Body of pancreas (tissue), 4 donors: ENCODE results near the gene MUC6. TPM values are rescaled to one million over a fixed set of nuclear protein-coding genes. Genes with fewer than 3 reads are reported as not detected.

ENCODE experiments used
- ATAC-seq: fragments of 150-250 bp; one replicate; pipeline ENCODE4 v1.9.1; 2016
- DNase-seq, 4 donors: peaks; one replicate each; pipeline ENCODE4 v3.0.0-alpha.2; 2019
- H3K27ac ChIP-seq, 4 donors: fragments of 200-600 bp; sonication (generic); 1 replicate in 3 of 4; 2 replicates in 1 of 4; pipeline versions ENCODE4 v1.5.1 to v1.6.1; 2016 to 2019; ENCODE audit warnings: mild to moderate bottlenecking in 1 of 4, mixed read lengths in 1 of 4, moderate library complexity in 1 of 4
- H3K27me3 ChIP-seq, 2 donors: fragments of 200-600 bp; sonication (generic); one replicate each; pipeline ENCODE4 v1.6.0; 2016; ENCODE audit warnings: mild to moderate bottlenecking in 1 of 2
- H3K36me3 ChIP-seq, 2 donors: fragments of 200-600 bp; sonication (generic); replicated peaks in 1 of 2; 2 replicates each; pipeline ENCODE4 v1.5.1; 2016; ENCODE audit warnings: low read depth in 2 of 2; ENCODE audit not compliant: insufficient read depth in 1 of 2
- H3K4me1 ChIP-seq: fragments of 200-600 bp; sonication (generic); one replicate; pipeline ENCODE4 v1.6.0; 2016
- H3K4me3 ChIP-seq, 2 donors: fragments of 200-600 bp; sonication (generic); 1 replicate in 1 of 2; 2 replicates in 1 of 2; pipeline ENCODE4 v1.5.1; 2016 to 2019
- H3K9me3 ChIP-seq, 3 donors: fragments of 200-600 bp; sonication (generic); 1 replicate in 2 of 3; 2 replicates in 1 of 3; pipeline ENCODE4 v1.5.1; 2016
- POLR2A ChIP-seq, 3 donors: fragments of 450-650 bp; IDR thresholded peaks; one replicate each; pipeline ENCODE4 v1.6.1; 2016; ENCODE audit warnings: antibody characterized with exemption in 3 of 3, mild to moderate bottlenecking in 2 of 3
- WGBS, 2 donors: methylation state at CpG; one replicate each; pipeline ENCODE4 v1.1.5; 2017; 5-methylcytosine and 5-hydroxymethylcytosine counted together
- intact Hi-C: fragments of 100-400 bp; cut with DNase I; formaldehyde crosslinking; loops from one replicate; pipeline ENCODE4 v1.15.1; 2023
- total RNA-seq, 2 donors: library from RNA; depleted of rRNA; stranded (reverse); fragments of >200 nt; gene quantifications; one replicate each; pipeline ENCODE4 v1.1.0, GENCODE V29; 2016
- TF ChIP-seq, protein P1 (sequence below), 7 experiments: fragments of 450-650 bp in 4 of 7; fragments of 200-600 bp in 3 of 7; sonication (generic) in 3 of 7; IDR thresholded peaks; one replicate each; pipeline ENCODE4 v1.5.1; 2016 to 2019; ENCODE audit warnings: antibody characterized with exemption in 7 of 7

MUC6 gene
- total RNA-seq, 2 donors from 2014 or later, result 101 to 194 TPM

DNA sequence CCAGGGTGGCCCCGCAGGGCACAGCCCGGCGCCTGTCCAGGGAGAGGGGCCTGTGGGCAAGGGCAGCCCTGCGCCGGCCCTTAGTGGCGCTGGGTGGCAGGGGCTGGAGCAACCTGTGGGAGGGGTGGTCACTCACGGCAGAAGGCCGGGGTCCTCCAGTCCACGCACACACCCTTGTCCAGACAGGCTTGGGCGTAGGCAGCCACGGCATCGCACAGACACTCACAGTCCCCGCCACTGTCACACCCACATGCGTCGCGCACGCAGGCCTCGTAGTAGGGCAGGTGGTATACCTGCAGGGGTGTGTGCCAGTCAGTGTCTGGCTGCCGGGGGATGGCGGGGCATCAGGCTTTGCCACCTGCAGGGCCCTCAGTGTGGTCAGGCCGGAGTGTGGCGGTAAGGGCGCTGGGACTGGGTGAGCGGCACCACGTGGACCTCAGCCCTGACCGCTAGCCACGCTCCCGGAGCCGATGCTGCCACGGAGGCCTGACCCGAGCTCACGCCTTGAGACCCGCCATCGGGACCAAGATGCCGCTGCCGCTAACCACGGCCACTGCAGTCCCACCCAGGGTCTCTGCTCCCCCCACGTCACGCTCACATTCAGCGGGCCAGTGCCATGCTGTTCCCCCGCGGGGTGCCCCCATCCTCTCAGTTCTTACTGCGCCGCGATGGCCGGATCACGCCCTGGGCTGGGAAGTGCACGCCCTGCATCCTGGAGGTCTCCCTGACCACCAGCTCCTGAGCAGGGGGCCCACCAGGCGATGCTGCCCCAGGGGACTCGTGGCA is 12.5 kb downstream of the MUC6 start:
- no peaks in the 10 kb centered on the region for H3K27me3 ChIP-seq
- no peak for DNase-seq
- WGBS, 2 donors, result 92 to 93% methylated on average over 16 to 38 of the region's 50 CpGs

DNA sequence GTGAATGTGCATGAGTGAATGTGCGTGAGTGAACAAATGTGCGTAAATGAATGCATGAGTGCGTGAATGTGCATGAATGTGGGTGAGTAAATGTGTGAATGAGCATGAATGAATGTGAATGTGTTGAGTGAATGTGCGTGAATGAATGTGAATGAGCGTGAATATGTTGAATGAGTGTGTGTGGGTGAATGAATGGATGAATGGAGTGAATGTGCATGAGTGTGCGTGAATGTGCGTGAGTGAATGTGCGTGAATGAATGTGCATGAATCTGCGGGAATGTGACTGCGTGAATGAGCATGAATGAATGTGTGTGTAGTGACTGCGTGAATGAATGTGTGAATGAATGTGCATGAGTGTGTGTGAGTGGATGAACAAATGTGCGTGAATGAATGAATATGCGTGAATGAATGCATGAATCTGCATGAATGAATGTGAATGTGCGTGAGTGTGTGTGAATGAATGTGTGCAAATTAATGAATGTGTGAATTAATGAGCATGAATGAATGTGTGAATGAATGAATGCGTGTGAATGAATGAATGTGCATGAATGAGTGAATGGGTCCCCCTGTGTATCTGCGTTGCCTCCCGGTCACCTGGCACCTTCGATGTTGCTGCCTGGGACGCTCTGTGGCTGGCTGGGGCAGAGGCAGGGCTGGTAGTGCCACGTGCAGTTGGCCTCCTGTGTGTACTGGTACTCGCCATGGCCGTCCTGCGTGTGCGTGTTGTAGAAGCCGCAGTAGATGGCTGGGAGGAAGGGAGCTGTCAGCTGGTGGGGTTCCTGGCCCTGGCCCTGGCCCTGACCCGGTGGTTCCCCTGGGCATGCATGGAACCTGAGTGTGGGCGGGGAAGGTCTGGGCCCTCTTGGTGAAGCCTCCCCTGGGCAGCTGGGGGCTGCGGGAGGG is 13.4 kb downstream of the MUC6 start:
- TF ChIP-seq, protein P1, sequence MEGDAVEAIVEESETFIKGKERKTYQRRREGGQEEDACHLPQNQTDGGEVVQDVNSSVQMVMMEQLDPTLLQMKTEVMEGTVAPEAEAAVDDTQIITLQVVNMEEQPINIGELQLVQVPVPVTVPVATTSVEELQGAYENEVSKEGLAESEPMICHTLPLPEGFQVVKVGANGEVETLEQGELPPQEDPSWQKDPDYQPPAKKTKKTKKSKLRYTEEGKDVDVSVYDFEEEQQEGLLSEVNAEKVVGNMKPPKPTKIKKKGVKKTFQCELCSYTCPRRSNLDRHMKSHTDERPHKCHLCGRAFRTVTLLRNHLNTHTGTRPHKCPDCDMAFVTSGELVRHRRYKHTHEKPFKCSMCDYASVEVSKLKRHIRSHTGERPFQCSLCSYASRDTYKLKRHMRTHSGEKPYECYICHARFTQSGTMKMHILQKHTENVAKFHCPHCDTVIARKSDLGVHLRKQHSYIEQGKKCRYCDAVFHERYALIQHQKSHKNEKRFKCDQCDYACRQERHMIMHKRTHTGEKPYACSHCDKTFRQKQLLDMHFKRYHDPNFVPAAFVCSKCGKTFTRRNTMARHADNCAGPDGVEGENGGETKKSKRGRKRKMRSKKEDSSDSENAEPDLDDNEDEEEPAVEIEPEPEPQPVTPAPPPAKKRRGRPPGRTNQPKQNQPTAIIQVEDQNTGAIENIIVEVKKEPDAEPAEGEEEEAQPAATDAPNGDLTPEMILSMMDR (IDR thresholded peaks at IDR 0.05), result no peak
- TF ChIP-seq POLR2A (IDR thresholded peaks at IDR 0.05), result no peak
- Histone ChIP-seq H3K27me3 (no peaks in the 10 kb centered on the region), H3K4me3 (no peak overlapping the region), H3K36me3 (peaks cover 0 to 3% of the 10 kb centered on the region in 2 donors), H3K4me1 (no peaks in the 10 kb centered on the region), H3K27ac (no peak overlapping the region), H3K9me3 (no peaks in the 10 kb centered on the region)
- WGBS, 2 donors, result 93% methylated on average over 27 of the region's 28 CpGs
- ATAC-seq (no peak), DNase-seq (no peak)
- intact Hi-C loops, result no loop called here

More for the DNA sequence above, 12.5 kb downstream of the MUC6 start:
- TF ChIP-seq POLR2A (IDR thresholded peaks at IDR 0.05), result no peak
- TF ChIP-seq, protein P1 (IDR thresholded peaks at IDR 0.05), result no peak
- Histone ChIP-seq H3K36me3 (peaks cover 0 to 3% of the 10 kb centered on the region in 2 donors), H3K27ac (no peak overlapping the region), H3K9me3 (no peaks in the 10 kb centered on the region), H3K4me3 (no peak overlapping the region), H3K4me1 (no peaks in the 10 kb centered on the region)
- intact Hi-C loops, result no loop called here
- no peak for ATAC-seq

DNA sequence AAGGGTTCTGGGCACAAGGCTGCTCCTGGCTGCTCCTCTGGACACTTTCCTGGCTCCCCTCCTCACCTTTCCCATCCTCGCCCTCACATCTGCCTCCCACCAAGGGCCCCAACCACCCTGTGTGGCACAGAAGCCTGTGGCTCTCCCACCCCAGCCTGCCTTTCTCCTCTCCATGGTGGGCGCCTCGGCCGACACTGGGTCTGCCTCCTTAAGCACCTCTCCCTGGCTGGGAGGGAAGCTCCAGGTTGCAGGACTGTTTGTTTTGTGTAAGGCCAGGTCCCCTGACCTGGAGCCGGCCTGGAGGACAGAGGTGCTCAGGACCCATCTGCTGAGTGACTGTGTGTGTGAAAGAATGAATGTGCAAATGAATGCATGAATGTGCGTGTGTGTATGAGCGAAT is 14.1 kb downstream of the MUC6 start:
- no peak for ATAC-seq
- H3K36me3 ChIP-seq, result peaks cover 0 to 3% of the 10 kb centered on the region in 2 donors
- no peaks in the 10 kb centered on the region for H3K9me3 ChIP-seq
- 94 to 96% methylated on average over 7 of the region's 7 CpGs for WGBS, 2 donors
- no peak overlapping the region for H3K27ac ChIP-seq
- no peak for DNase-seq
- no peaks in the 10 kb centered on the region for H3K4me1 ChIP-seq
- intact Hi-C loops, result no loop called here
- no peak overlapping the region for H3K4me3 ChIP-seq
- H3K27me3 ChIP-seq, result no peaks in the 10 kb centered on the region
- TF ChIP-seq POLR2A (IDR thresholded peaks at IDR 0.05), result no peak
- TF ChIP-seq, protein P1 (IDR thresholded peaks at IDR 0.05), result no peak

DNA sequence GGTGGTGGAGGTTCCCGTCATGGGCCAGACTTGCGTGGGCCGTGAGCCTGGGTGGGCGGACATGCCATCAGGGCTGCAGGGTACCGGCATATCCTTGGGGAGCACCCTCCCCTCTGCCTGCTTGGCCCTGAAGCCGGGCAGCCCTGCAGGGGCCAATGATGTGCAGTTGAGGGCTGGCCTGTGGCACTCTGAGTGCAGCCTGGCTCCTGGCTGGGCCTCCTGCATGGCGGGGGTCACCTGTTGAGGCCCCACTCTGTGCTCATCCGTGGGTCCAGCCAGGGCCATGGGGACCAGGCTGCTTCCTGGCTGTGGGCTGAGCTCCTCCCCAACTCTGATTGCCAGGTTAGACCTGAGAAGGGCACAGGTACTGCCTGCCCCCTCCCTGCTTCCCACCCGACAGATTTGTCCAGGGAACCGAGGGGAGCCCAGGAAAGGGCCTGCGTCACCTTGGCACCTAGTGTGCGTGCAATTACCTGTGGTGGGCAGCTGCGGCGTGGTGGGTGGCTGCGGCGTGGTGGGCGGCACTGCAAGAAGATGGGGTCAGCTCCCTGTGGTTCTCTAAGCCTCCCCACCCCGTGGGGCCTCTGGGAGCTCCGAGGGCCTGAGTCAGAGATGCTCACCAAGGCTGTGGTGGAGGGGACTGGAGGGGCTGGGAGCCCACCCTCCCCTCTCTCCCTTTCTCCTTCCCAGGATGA is 16.2 kb downstream of the MUC6 start:
- intact Hi-C loops, result no loop called here
- H3K4me1 ChIP-seq, result peaks cover under 1% of the 10 kb centered on the region
- DNase-seq, result no peak

More for the DNA sequence above, 16.2 kb downstream of the MUC6 start:
- TF ChIP-seq, protein P1 (IDR thresholded peaks at IDR 0.05), result no peak
- TF ChIP-seq POLR2A (IDR thresholded peaks at IDR 0.05), result no peak
- H3K9me3 ChIP-seq, result no peaks in the 10 kb centered on the region
- ATAC-seq, result no peak
- H3K27me3 ChIP-seq, result no peaks in the 10 kb centered on the region
- 87 to 93% methylated on average over 3 to 18 of the region's 19 CpGs for WGBS, 2 donors
- H3K4me3 ChIP-seq, result no peak overlapping the region
- H3K27ac ChIP-seq, result no peak overlapping the region
- H3K36me3 ChIP-seq, result no peaks in the 10 kb centered on the region
